ENCODE data around the gene ACRBP. TPM values are rescaled to one million over a fixed set of nuclear protein-coding genes. Genes with fewer than 3 reads are reported as not detected.

ACRBP gene
- total RNA-seq, 3 donors from 2014 or later, result 1.4 to 3.0 (median 2.2) TPM

DNA sequence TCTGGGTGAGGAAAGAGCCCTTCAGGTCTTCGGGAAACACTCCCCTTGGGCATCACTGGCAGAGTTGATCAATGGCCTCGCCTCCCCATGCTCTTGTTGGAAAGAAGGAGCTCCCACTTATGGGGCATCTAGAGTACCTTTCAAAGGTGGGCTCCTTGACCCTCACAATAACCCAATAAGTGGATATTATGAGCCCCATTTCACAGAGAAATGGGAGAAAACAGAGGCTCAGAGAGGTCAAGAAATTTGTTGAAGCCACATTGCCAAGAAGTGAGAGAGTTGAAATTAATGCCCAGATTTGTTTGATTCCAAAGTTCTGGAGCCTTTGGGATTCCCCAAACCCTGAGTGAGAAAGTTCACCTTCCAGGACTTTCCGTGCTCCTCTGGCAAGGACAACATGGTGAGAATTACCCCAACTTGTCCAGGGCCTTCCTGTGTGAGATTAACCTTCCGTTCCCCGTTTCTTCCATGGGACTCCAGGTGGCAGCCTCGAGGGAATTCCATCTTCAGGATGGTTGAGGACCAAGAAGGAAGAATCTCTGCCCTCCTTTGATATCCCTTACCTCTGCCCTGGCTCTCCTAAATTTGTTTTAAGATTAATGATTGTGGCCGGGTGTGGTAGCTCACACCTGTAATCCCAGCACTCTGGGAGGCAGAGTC is 32.6 kb downstream of the ACRBP start:
- H3K4me1 ChIP-seq (ENCODE audit: low read depth), result peaks cover 21% of the 10 kb centered on the region
- ATAC-seq, result peak; percentile 2
- no peaks in the 10 kb centered on the region for H3K9me3 ChIP-seq
- TF ChIP-seq, protein P1, sequence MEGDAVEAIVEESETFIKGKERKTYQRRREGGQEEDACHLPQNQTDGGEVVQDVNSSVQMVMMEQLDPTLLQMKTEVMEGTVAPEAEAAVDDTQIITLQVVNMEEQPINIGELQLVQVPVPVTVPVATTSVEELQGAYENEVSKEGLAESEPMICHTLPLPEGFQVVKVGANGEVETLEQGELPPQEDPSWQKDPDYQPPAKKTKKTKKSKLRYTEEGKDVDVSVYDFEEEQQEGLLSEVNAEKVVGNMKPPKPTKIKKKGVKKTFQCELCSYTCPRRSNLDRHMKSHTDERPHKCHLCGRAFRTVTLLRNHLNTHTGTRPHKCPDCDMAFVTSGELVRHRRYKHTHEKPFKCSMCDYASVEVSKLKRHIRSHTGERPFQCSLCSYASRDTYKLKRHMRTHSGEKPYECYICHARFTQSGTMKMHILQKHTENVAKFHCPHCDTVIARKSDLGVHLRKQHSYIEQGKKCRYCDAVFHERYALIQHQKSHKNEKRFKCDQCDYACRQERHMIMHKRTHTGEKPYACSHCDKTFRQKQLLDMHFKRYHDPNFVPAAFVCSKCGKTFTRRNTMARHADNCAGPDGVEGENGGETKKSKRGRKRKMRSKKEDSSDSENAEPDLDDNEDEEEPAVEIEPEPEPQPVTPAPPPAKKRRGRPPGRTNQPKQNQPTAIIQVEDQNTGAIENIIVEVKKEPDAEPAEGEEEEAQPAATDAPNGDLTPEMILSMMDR (IDR thresholded peaks at IDR 0.05), result no peak
- no peak overlapping the region for H3K4me3 ChIP-seq
- peaks cover under 1% of the 10 kb centered on the region for H3K36me3 ChIP-seq (ENCODE audit: low read depth)
- DNase-seq, result peak in 1 of 3 donors; percentile 51
- intact Hi-C loops (cut with DNase I, micrococcal nuclease), result no loop called here

DNA sequence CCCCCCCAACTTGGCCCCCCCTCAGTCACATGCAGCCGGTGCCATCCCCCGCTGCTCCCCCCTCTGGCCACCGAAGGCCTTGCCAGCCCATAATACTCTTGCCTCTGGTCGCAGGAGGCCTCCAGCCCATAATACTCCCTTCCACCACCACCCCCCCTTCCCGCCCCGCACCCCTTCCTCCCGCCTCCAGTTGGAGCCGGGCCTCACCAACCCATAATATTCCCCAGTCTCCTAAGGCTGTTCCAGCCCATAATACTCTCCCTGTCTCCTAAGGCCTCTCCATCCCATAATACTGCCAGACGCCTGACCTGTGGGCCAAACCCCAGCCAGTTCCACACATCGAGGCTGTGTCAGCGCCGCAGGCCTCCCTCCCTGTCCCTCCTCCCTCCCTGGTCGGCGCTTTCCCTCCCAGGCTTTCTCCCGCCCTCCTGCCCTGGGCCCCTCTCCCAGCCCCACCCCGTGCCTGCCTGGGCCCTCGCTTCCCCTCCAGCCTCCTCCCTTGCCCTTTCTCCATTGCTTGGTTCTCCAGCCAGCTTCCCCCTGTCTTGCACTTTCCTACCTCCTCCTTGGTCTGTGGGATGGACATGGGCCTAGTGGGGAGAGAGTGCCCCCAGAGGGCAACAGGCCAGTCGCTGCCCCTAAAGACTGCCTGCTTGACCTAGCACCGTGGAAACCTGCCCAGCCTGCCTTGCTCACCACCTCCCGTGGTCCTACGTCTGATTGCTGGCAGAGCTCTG is 33.3 kb downstream of the ACRBP start:
- ATAC-seq, result peak; percentile 79
- H3K4me3 ChIP-seq, result no peak overlapping the region
- intact Hi-C loops (cut with DNase I, micrococcal nuclease), result no loop called here
- no peaks in the 10 kb centered on the region for H3K36me3 ChIP-seq (ENCODE audit: low read depth)
- peaks cover 21% of the 10 kb centered on the region for H3K4me1 ChIP-seq (ENCODE audit: low read depth)
- no peaks in the 10 kb centered on the region for H3K9me3 ChIP-seq
- TF ChIP-seq, protein P1 (IDR thresholded peaks at IDR 0.05), result no peak
- peak; percentile 91 to 92 (median 91) for DNase-seq

DNA sequence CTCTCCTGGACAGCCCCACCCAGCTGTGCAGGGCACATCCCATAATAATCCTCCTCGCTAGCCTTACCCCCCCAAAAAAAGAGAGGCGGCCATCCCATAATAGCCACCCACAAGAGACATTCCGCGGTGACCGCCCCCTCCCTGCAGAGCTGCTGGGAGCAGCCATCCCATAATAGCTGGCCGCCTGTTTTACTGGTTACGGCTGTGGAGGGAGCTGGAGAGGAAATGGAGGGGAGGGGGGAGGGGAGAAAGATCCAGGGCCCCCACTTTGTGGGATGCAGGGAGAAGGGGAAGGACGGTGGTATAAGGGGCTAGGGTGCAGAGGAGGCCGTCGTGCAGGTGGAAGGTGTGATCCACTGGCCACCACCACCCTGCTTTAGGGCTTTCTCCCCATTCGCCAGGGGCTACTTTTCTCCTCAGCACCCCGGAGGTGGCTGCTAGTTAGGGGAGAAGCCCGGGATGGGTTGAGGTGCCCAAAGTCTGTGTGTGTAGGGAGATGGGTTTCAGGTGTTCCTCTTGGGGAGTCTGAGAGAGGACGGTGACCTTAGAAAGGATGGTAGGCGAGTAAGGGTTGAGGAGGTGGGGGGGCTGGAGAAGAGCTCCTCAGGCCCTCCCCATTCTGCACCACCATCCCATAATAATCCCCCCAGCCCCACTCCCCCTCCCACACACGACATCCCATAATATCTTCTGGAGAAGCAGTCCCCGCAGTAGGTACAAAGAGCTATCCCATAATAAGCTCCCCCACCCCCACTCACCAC is 34.0 kb downstream of the ACRBP start:
- peak; percentile 48 for ATAC-seq
- Histone ChIP-seq H3K4me3 (no peak overlapping the region), H3K36me3 (ENCODE audit: low read depth) (no peaks in the 10 kb centered on the region), H3K4me1 (ENCODE audit: low read depth) (peaks cover 21% of the 10 kb centered on the region), H3K9me3 (no peaks in the 10 kb centered on the region)
- intact Hi-C loops (cut with DNase I, micrococcal nuclease), result no loop called here
- TF ChIP-seq, protein P1 (IDR thresholded peaks at IDR 0.05), result no peak
- peak; percentile 86 to 89 (median 86) for DNase-seq

GRCh38 chr12:6612652-6613014 is 34.6 kb downstream of the ACRBP start:
- H3K36me3 ChIP-seq (ENCODE audit: low read depth), result no peaks in the 10 kb centered on the region
- no peak for DNase-seq
- H3K9me3 ChIP-seq, result no peaks in the 10 kb centered on the region
- TF ChIP-seq, protein P1 (IDR thresholded peaks at IDR 0.05), result no peak
- H3K4me1 ChIP-seq (ENCODE audit: low read depth), result peaks cover 21% of the 10 kb centered on the region
- ATAC-seq, result no peak
- no peak overlapping the region for H3K4me3 ChIP-seq
- intact Hi-C loops (cut with DNase I, micrococcal nuclease), result no loop called here

- Histone ChIP-seq H3K4me1 (ENCODE audit: low read depth) (peaks cover 21% of the 10 kb centered on the region), H3K4me3 (no peak overlapping the region), H3K9me3 (no peaks in the 10 kb centered on the region), H3K36me3 (ENCODE audit: low read depth) (no peaks in the 10 kb centered on the region)
- intact Hi-C loops (cut with DNase I, micrococcal nuclease), result no loop called here
- ATAC-seq (no peak), DNase-seq (peak in 1 of 3 donors; percentile 46)
- TF ChIP-seq, protein P1 (IDR thresholded peaks at IDR 0.05), result no peak
Observed at GRCh38 chr12:6612247-6612646, 35.0 kb downstream of the ACRBP start.
